Measurements from ENCODE around the gene KRT2.

Gene KRT2

DNA sequence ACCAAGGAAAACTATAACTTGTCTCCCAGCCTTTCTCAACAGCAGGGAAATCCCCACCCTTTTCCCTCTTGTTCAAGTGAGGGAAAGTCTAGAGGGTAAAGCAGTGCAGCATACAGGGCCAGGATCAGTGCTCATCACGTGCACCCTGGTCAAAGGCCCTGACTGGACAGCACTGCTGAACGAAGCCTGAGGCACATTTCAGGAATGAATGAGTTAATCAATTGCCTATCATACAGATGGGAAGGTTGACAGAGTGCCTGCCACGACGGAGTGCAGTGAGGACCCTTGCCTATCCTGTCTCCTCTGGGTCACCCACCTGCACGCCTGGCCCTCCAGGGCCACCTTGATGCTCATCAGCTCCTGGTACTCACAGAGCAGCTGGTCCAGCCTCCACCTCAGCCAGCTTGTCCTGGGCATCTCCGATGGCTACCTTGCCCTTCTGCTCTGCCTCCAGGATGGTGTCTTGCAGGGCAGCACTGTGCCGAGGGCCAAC, 22.0 kb downstream of the KRT2 start:
- Histone ChIP-seq H3K4me3 (no peak overlapping the region), H3K27ac (no peak overlapping the region), H3K9me3 (no peaks in the 10 kb centered on the region), H3K4me1 (peaks cover 0 to 3% (median 0%) of the 10 kb centered on the region in 4 donors), H3K36me3 (no peaks in the 10 kb centered on the region), H3K27me3 (peaks cover 0 to 14% of the 10 kb centered on the region in 2 donors)
- intact Hi-C loops (cut with DNase I; ENCODE audit: low total_unique reads): no loop called here
- TF ChIP-seq CTCF (IDR thresholded peaks at IDR 0.05): no peak
- DNase-seq: peak in 1 of 2 donors; percentile 40

- Histone ChIP-seq H3K9me3 (peaks cover 0 to under 1% (median 0%) of the 10 kb centered on the region in 3 donors), H3K27ac (no peak overlapping the region), H3K4me3 (no peak overlapping the region), H3K36me3 (no peaks in the 10 kb centered on the region), H3K27me3 (peaks cover 0 to 14% of the 10 kb centered on the region in 2 donors), H3K4me1 (peaks cover 0 to 3% (median 0%) of the 10 kb centered on the region in 4 donors)
- intact Hi-C loops (cut with DNase I; ENCODE audit: low total_unique reads): no loop called here
- TF ChIP-seq CTCF (IDR thresholded peaks at IDR 0.05): no peak
- no peak for DNase-seq
Observed at GRCh38 chr12:52629281-52630007, 22.6 kb downstream of the KRT2 start.

GRCh38 chr12:52628841-52629240, 23.2 kb downstream of the KRT2 start:
- intact Hi-C loops (cut with DNase I; ENCODE audit: low total_unique reads): no loop called here
- TF ChIP-seq CTCF (IDR thresholded peaks at IDR 0.05): no peak

GRCh38 chr12:52628111-52628507, 23.9 kb downstream of the KRT2 start:
- Histone ChIP-seq H3K27me3 (peaks cover 0 to 14% of the 10 kb centered on the region in 2 donors), H3K27ac (no peak overlapping the region), H3K4me3 (no peak overlapping the region), H3K9me3 (peaks cover 0 to 4% (median 0%) of the 10 kb centered on the region in 3 donors), H3K36me3 (no peaks in the 10 kb centered on the region), H3K4me1 (no peaks in the 10 kb centered on the region)
- TF ChIP-seq CTCF (IDR thresholded peaks at IDR 0.05): no peak
- DNase-seq: no peak
- intact Hi-C loops (cut with DNase I; ENCODE audit: low total_unique reads): no loop called here

More at GRCh38 chr12:52628841-52629240, 23.2 kb downstream of the KRT2 start:
- Histone ChIP-seq H3K27me3 (peaks cover 0 to 14% of the 10 kb centered on the region in 2 donors), H3K4me1 (no peaks in the 10 kb centered on the region), H3K9me3 (peaks cover 0 to 4% (median 0%) of the 10 kb centered on the region in 3 donors), H3K36me3 (no peaks in the 10 kb centered on the region), H3K4me3 (no peak overlapping the region), H3K27ac (no peak overlapping the region)
- DNase-seq: no peak

DNA sequence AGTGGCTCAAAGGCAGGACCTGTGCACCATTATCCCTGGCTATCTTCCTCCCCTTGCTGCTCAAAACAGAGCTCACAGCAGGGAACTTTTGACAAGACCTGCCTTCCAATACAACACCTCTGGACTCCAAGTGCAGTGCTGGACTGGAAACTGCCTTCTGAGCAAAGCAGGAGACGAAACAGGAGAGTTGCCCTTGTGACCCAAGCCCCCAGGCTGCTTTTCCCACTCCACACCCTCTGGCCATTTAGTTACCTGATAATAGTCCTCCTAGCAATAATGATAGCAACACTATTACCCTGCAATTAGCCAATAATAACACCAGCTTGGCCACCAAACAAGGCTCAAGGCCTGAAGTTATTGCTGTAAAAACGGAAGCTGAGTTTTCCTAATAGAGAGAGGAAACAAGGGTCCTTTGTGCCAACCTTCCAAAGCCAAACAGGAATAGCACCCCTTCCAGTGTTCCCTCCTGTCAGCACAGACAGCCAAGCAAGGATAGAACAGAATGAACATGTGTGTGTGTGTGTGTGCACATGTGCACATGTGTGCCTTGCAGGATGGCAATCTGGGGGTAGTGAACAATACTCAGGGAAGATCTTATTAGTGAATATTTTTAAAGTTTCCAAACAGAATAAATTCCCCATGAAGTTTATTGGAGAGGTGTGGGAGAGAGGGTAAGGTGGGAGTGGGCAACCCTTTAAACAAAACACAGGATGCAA, 24.5 kb downstream of the KRT2 start:
- no peak for TF ChIP-seq CTCF (IDR thresholded peaks at IDR 0.05)
- Histone ChIP-seq H3K9me3 (peaks cover 0 to 4% (median 0%) of the 10 kb centered on the region in 3 donors), H3K36me3 (no peaks in the 10 kb centered on the region), H3K4me1 (no peaks in the 10 kb centered on the region), H3K27me3 (peaks cover 0 to 14% of the 10 kb centered on the region in 2 donors), H3K4me3 (no peak overlapping the region), H3K27ac (no peak overlapping the region)
- DNase-seq: no peak
- intact Hi-C loops (cut with DNase I; ENCODE audit: low total_unique reads): no loop called here

Measured in tibial artery (tissue), 4 donors.